Activated CD4-positive, alpha-beta T cell treated with anti-CD3 and anti-CD28 coated beads, Interleukin-2, amount 50 U/mL, for 16 hours (primary cell): ENCODE data around the gene SLAMF1.

ENCODE experiments used
- DNase-seq: peaks from one replicate; pipeline ENCODE4 v3.0.0-alpha.2; 2020

SLAMF1 gene

GRCh38 chr1:160558660-160559380 is 88.0 kb downstream of the SLAMF1 start:
- DNase-seq = no peak
